Mononuclear cell (primary cell): Measurements from ENCODE around the gene SMPX. TPM values are rescaled to one million over a fixed set of nuclear protein-coding genes. Genes with fewer than 3 reads are reported as not detected.
"Not testable (repeated sequence)": the region's sequence is repeated elsewhere in the genome, so short reads cannot be mapped to it uniquely, and the experiment has no call there.

Source experiments
- H3K27me3 ChIP-seq: 2 replicates; pipeline ENCODE4 v1.6.0; 2011; ENCODE audit warnings: low read length, control low read depth; ENCODE audit not compliant: insufficient read depth
- H3K4me1 ChIP-seq: 2 replicates; pipeline ENCODE4 v1.5.1; 2011; ENCODE audit warnings: mild to moderate bottlenecking, low read length, control low read depth; ENCODE audit not compliant: insufficient read depth
- H3K4me3 ChIP-seq: 2 replicates; pipeline ENCODE4 v1.5.1; 2011; ENCODE audit warnings: mild to moderate bottlenecking, low read length, moderate library complexity
- H3K9me3 ChIP-seq: 2 replicates; pipeline ENCODE4 v1.5.1; 2011; ENCODE audit warnings: low read depth, mild to moderate bottlenecking, control low read depth, low read length
- total RNA-seq: library from RNA; depleted of rRNA; stranded (reverse); fragments of >200 nt; gene quantifications from one replicate; pipeline ENCODE4 v1.2.3, GENCODE V29; 2012

Gene SMPX
- total RNA-seq: not detected

GRCh38 chrX:21757960-21758359 lies at the start of gene SMPX:
TSS of gene SMPX (minus strand) at chrX:21758116. CDS start at chrX:21754290, 3,826 bp downstream.
- H3K9me3 ChIP-seq: no peaks in the 10 kb centered on the region
- H3K27me3 ChIP-seq: no peaks in the 10 kb centered on the region
- H3K4me3 ChIP-seq: no peak within 1 kb of the TSS
- no peaks in the 10 kb centered on the region for H3K4me1 ChIP-seq

DNA sequence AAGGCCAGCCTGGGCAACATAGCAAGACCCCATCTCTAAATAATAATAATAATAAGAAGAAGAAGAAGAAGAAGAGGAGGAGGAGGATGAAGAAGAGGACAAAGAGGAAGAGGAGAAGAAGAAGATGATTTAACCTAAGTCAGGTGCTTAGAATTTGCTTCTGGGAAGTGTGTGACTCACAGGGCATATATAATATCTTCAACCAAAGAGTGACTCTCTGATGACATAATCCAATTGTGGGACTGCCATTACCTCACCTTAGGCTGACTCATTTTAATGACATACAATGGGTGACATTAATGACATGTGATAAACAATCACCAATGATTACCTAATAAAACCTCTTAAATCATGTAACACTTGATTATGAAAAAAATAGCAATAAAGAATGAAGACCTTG lies 48.8 kb upstream of the SMPX start:
- Histone ChIP-seq H3K9me3 (no peaks in the 10 kb centered on the region), H3K4me1 (no peaks in the 10 kb centered on the region), H3K27me3 (no peaks in the 10 kb centered on the region), H3K4me3 (no peak overlapping the region)

- no peaks in the 10 kb centered on the region for H3K27me3 ChIP-seq
- H3K4me3 ChIP-seq: no peak overlapping the region
- no peaks in the 10 kb centered on the region for H3K4me1 ChIP-seq
- H3K9me3 ChIP-seq: no peaks in the 10 kb centered on the region
These were observed 44.9 kb upstream of the SMPX start for GRCh38 chrX:21802839-21803238.

DNA sequence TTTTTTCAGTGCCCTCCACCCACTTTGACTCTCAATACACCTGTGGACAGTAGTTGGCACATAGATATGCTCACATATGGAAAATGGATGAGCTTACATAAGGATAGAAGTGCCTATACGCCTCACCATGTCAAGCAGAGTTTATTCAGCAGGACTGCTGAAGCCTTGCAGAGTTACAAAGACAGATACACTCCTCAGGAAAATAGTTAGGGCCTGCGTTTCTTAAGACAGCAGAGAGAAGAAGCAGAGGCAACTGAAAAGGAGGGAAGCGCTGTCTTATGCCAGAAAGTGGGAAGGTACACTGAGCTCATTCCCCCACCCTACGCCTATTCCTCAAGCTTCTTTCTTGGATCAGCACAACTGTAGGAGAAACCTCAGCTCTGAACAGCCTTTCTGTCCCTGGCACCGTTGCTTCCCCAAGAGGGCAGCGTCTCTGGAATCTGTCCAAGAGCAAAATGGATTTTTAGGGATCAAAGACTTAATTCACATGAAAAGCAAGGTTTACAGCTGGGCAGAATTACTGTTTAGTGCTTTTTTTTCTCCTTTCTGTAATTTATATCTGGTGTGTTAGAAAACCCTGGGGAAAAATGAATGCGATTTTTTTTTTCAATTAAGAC lies 44.2 kb upstream of the SMPX start:
- no peaks in the 10 kb centered on the region for H3K9me3 ChIP-seq
- no peak overlapping the region for H3K4me3 ChIP-seq
- H3K27me3 ChIP-seq: no peaks in the 10 kb centered on the region
- no peaks in the 10 kb centered on the region for H3K4me1 ChIP-seq

- H3K4me3 ChIP-seq: no peak overlapping the region
- H3K9me3 ChIP-seq: no peaks in the 10 kb centered on the region
These were observed 42.4 kb upstream of the SMPX start for GRCh38 chrX:21800344-21800770.

DNA sequence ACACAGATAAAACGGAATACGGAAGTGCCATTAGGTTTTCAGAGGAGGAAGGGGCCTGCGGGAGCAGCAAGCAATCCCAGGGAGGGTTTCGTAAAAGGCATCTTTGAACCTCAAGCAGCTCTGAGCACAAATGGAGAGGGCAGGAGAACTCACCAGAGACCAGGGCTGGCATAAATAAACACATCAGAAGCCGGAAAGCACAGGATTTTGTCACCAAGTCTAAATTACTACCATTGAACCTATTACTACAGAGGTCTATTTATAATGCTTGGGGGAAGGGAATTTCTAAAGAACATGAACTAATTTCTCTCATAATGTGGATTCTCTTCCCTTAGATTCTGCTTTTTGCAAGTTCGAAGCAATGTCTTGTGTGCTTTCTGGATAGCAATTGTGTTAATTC lies 41.9 kb upstream of the SMPX start:
- Histone ChIP-seq H3K4me3 (no peak overlapping the region), H3K4me1 (no peaks in the 10 kb centered on the region), H3K9me3 (no peaks in the 10 kb centered on the region), H3K27me3 (no peaks in the 10 kb centered on the region)

More at GRCh38 chrX:21800344-21800770, 42.4 kb upstream of the SMPX start:
- Histone ChIP-seq H3K27me3 (no peaks in the 10 kb centered on the region), H3K4me1 (no peaks in the 10 kb centered on the region)

GRCh38 chrX:21798677-21799219 lies 40.8 kb upstream of the SMPX start:
- Histone ChIP-seq H3K4me1 (no peaks in the 10 kb centered on the region), H3K4me3 (no peak overlapping the region), H3K9me3 (no peaks in the 10 kb centered on the region), H3K27me3 (no peaks in the 10 kb centered on the region)

GRCh38 chrX:21781976-21782375 lies 24.1 kb upstream of the SMPX start:
- no peak overlapping the region for H3K4me3 ChIP-seq
- H3K9me3 ChIP-seq: no peaks in the 10 kb centered on the region
- no peaks in the 10 kb centered on the region for H3K4me1 ChIP-seq
- no peaks in the 10 kb centered on the region for H3K27me3 ChIP-seq

GRCh38 chrX:21781525-21781924 lies 23.6 kb upstream of the SMPX start:
- no peak overlapping the region for H3K4me3 ChIP-seq

DNA sequence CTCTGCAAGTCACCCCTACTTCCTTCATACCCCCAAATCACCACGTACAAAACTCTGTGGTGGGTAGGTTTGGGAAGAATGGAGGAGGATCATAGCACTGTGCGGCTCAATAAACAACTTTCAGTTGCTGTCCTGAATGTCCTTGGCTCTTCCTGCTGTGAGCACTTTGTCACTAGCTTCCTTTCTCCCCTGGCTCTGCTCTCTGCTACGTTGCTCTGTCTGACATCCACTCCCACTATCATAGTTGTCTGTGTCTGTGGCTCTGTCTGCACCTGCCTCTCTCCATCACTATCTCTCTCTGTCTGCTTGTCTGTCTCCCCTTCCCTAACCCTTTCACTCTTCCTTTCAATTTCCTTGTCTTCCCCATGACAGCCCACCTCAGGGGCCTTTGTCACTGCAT lies 21.2 kb upstream of the SMPX start:
- H3K9me3 ChIP-seq: no peaks in the 10 kb centered on the region
- no peaks in the 10 kb centered on the region for H3K4me1 ChIP-seq
- H3K4me3 ChIP-seq: no peak overlapping the region
- no peaks in the 10 kb centered on the region for H3K27me3 ChIP-seq

More at GRCh38 chrX:21781525-21781924, 23.6 kb upstream of the SMPX start:
- no peaks in the 10 kb centered on the region for H3K4me1 ChIP-seq
- H3K9me3 ChIP-seq: no peaks in the 10 kb centered on the region
- no peaks in the 10 kb centered on the region for H3K27me3 ChIP-seq

GRCh38 chrX:21778236-21778635 lies 20.3 kb upstream of the SMPX start:
- H3K4me3 ChIP-seq: no peak overlapping the region
- H3K27me3 ChIP-seq: no peaks in the 10 kb centered on the region
- H3K9me3 ChIP-seq: no peaks in the 10 kb centered on the region
- H3K4me1 ChIP-seq: no peaks in the 10 kb centered on the region

DNA sequence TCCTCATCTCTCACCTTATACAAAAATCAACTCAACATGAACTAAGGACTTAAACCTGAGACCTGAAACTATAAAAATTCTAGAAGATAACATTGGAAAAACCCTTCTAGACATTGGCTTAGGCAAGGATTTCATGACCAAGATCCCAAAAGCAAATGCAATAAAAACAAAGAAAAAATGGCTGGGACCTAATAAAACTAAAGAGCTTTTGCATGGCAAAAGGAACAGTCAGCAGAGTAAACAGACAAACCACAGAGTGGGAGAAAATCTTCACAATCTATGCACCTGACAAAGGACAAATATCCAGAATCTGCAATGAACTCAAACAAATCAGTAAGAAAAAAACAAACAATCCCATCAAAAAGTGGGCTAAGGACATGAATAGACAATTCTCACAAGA lies 17.2 kb upstream of the SMPX start:
- not testable (repeated sequence) for H3K27me3 ChIP-seq, H3K4me1 ChIP-seq, H3K9me3 ChIP-seq, H3K4me3 ChIP-seq

DNA sequence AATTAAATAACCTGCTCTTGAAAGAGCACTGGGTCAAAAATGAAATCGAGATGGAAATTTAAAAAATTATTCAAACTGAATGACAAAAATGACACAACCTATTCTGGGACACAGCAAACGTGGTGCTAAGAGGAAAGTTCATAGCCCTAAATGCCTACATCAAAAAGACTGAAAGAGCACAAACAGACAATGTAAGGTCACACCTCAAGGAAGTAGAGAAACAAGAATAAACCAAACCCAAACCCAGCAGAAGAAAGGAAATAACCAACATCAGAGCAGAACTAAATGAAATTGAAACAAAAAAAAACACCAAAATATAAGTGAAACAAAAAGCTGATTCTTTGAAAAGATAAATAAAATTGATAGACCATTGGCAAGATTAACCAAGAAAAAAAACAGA lies 15.1 kb upstream of the SMPX start:
- not testable (repeated sequence) for H3K27me3 ChIP-seq, H3K4me3 ChIP-seq, H3K9me3 ChIP-seq

GRCh38 chrX:21770631-21771321 lies 12.9 kb upstream of the SMPX start:
- H3K27me3 ChIP-seq: no peaks in the 10 kb centered on the region
- no peaks in the 10 kb centered on the region for H3K9me3 ChIP-seq
- H3K4me1 ChIP-seq: no peaks in the 10 kb centered on the region
- no peak overlapping the region for H3K4me3 ChIP-seq

More for the DNA sequence above, 15.1 kb upstream of the SMPX start:
- H3K4me1 ChIP-seq: not testable (repeated sequence)

- no peaks in the 10 kb centered on the region for H3K4me1 ChIP-seq
- no peaks in the 10 kb centered on the region for H3K9me3 ChIP-seq
- H3K4me3 ChIP-seq: no peak overlapping the region
- H3K27me3 ChIP-seq: no peaks in the 10 kb centered on the region
These were observed 8.2 kb upstream of the SMPX start for GRCh38 chrX:21766101-21766500.

DNA sequence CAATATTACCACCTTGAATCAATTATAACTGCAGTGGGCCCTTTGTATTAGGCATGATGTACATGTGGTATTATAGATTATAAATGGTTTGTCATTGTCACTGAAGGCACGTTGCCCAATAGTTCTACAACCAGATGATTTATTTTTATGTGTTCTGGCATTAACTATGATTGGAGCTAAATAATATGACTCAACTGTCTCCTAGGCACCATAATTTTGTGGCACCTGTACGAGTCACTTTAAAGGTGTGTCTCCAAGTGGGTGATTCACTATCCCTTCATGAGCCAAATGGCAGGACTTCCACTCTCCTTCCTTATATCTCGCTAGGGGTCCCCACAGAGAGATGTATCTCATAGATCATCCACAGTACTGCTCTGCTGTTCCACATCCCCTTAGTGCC lies 6.1 kb upstream of the SMPX start:
- H3K4me3 ChIP-seq: no peak overlapping the region
- no peaks in the 10 kb centered on the region for H3K9me3 ChIP-seq
- no peaks in the 10 kb centered on the region for H3K27me3 ChIP-seq
- H3K4me1 ChIP-seq: no peaks in the 10 kb centered on the region
